Trophoblast cell (in vitro differentiated cells and primary cell): ENCODE results near the gene CDK2.

Experiments
- DNase-seq, 2 donors: peaks; one replicate each; pipeline ENCODE4 v3.0.0-alpha.2; 2016
- H2AFZ ChIP-seq: 2 replicates; pipeline ENCODE4 v1.6.1; 2013; ENCODE audit warnings: low read length, moderate library complexity, mild to moderate bottlenecking; ENCODE audit not compliant: insufficient read depth, poor library complexity
- H2AK5ac ChIP-seq: 2 replicates; pipeline ENCODE4 v1.6.1; 2013; ENCODE audit warnings: mild to moderate bottlenecking, low read length
- H2BK120ac ChIP-seq: 2 replicates; pipeline ENCODE4 v1.6.1; 2013; ENCODE audit warnings: low read length, mild to moderate bottlenecking, moderate library complexity; ENCODE audit not compliant: insufficient read depth, poor library complexity
- H2BK12ac ChIP-seq: 2 replicates; pipeline ENCODE4 v1.6.1; 2013; ENCODE audit warnings: mild to moderate bottlenecking, low read length, moderate library complexity
- H2BK5ac ChIP-seq: 2 replicates; pipeline ENCODE4 v1.6.1; 2013; ENCODE audit warnings: low read length, low read depth, moderate library complexity, mild to moderate bottlenecking; ENCODE audit not compliant: poor library complexity
- H3K14ac ChIP-seq: 2 replicates; pipeline ENCODE4 v1.6.1; 2013; ENCODE audit warnings: mild to moderate bottlenecking, low read length
- H3K18ac ChIP-seq: 2 replicates; pipeline ENCODE4 v1.6.1; 2013; ENCODE audit warnings: mild to moderate bottlenecking, low read length
- H3K23ac ChIP-seq: 2 replicates; pipeline ENCODE4 v1.6.1; 2013; ENCODE audit warnings: low read length
- H3K27ac ChIP-seq: 2 replicates; pipeline ENCODE4 v1.5.1; 2013; ENCODE audit warnings: low read depth, mild to moderate bottlenecking, inconsistent platforms, low read length, moderate library complexity
- H3K27me3 ChIP-seq: 2 replicates; pipeline ENCODE4 v1.6.1; 2013; ENCODE audit warnings: inconsistent platforms, mild to moderate bottlenecking, low read length, moderate library complexity; ENCODE audit not compliant: insufficient read depth
- H3K36me3 ChIP-seq, 2 experiments: 1 replicate in 1 of 2; 2 replicates in 1 of 2; pipeline ENCODE4 v1.6.1; 2013; ENCODE audit warnings: low read length in 2 of 2, mild to moderate bottlenecking in 2 of 2, moderate library complexity in 1 of 2; ENCODE audit not compliant: insufficient read depth in 2 of 2, control insufficient read depth in 1 of 2
- H3K4ac ChIP-seq: 2 replicates; pipeline ENCODE4 v1.6.1; 2013; ENCODE audit warnings: low read depth, mild to moderate bottlenecking, low read length, moderate library complexity
- H3K4me1 ChIP-seq, 2 experiments: 1 replicate in 1 of 2; 2 replicates in 1 of 2; pipeline ENCODE4 v1.6.1; 2013; ENCODE audit warnings: low read length in 2 of 2, mild to moderate bottlenecking in 2 of 2, moderate library complexity in 1 of 2; ENCODE audit not compliant: insufficient read depth in 2 of 2, control insufficient read depth in 1 of 2
- H3K4me2 ChIP-seq: 2 replicates; pipeline ENCODE4 v1.6.1; 2013; ENCODE audit warnings: inconsistent platforms, mild to moderate bottlenecking, low read length, moderate library complexity
- H3K4me3 ChIP-seq: 2 replicates; pipeline ENCODE4 v1.5.1; 2013; ENCODE audit warnings: mild to moderate bottlenecking, low read depth, low read length, inconsistent platforms
- H3K79me1 ChIP-seq: one replicate; pipeline ENCODE4 v1.6.1; 2013; ENCODE audit warnings: low read length
- H3K79me2 ChIP-seq: 2 replicates; pipeline ENCODE4 v1.6.1; 2013; ENCODE audit warnings: low read length, mild to moderate bottlenecking; ENCODE audit not compliant: control insufficient read depth, insufficient read depth, poor library complexity
- H3K9ac ChIP-seq: 2 replicates; pipeline ENCODE4 v1.6.1; 2013; ENCODE audit warnings: mild to moderate bottlenecking, low read length
- H3K9me3 ChIP-seq: 2 replicates; pipeline ENCODE4 v1.6.1; 2013; ENCODE audit warnings: low read depth, mild to moderate bottlenecking, control low read depth, inconsistent platforms, low read length; ENCODE audit not compliant: insufficient read depth
- H4K12ac ChIP-seq: 2 replicates; pipeline ENCODE4 v1.6.1; 2013; ENCODE audit warnings: low read depth, mild to moderate bottlenecking, low read length, moderate library complexity
- H4K8ac ChIP-seq: 2 replicates; pipeline ENCODE4 v1.6.1; 2013; ENCODE audit warnings: low read depth, mild to moderate bottlenecking, low read length, moderate library complexity
- H4K91ac ChIP-seq: one replicate; pipeline ENCODE4 v1.6.1; 2013; ENCODE audit warnings: low read depth, mild to moderate bottlenecking, low read length, moderate library complexity
- WGBS: extraction: QIAGEN DNeasy Blood & Tissue Kit; methylation state at CpG from one replicate; pipeline ENCODE4 v1.1.7; 2013; ENCODE audit warnings: missing lambda C conversion rate; ENCODE audit not compliant: insufficient read length, insufficient coverage; ENCODE audit errors: extremely low coverage; 5-methylcytosine and 5-hydroxymethylcytosine counted together

The CDK2 gene

GRCh38 chr12:55965240-55965639 lies 1.4 kb upstream of the CDK2 start:
- Histone ChIP-seq H4K12ac (no peak overlapping the region), H3K4me1 (peaks cover 9 to 18% of the 10 kb centered on the region in 2 experiments), H3K9ac (no peak overlapping the region), H3K27ac (no peak overlapping the region), H2BK120ac (no peak overlapping the region), H2BK12ac (peak overlapping the region; percentile 43), H4K8ac (no peak overlapping the region), H4K91ac (peak overlapping the region; percentile 66), H3K79me2 (peaks cover 18% of the 10 kb centered on the region), H3K14ac (no peak overlapping the region), H2BK5ac (no peak overlapping the region), H3K4ac (no peak overlapping the region), H3K27me3 (no peaks in the 10 kb centered on the region), H3K4me2 (no peak overlapping the region), H3K79me1 (peaks cover 17% of the 10 kb centered on the region), H3K4me3 (no peak overlapping the region), H3K18ac (no peak overlapping the region), H2AK5ac (peak overlapping the region; percentile 22), H3K36me3 (peaks cover 5 to 10% of the 10 kb centered on the region in 2 experiments), H3K23ac (no peak overlapping the region), H3K9me3 (no peaks in the 10 kb centered on the region), H2AFZ (no peak overlapping the region)
- no peak for DNase-seq
- no CpG with 5 or more reads among the region's 5 CpGs for WGBS

DNA sequence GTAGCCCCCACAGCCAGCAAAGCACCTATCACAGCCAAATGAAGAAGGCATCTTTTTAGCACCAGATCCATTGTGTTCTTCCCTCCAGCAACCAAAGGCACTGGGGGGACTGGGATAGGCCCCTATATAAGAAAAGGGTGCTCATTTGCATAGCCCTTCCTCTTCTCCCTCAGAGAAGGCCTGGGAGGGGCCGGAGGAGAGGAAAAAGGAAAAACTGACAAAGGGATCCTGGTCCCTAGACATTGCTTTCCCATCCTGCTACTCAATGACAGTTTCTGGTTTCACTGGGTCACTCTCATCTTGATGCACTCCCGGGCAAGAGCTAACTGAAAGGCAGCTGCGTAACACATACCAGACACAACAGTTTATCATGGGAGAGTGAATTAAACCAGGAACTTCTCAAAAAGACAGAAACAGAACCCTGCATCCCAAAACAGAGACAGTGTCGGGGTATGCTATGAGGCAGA lies 656 bp upstream of the CDK2 start, which contains the start of gene PMEL:
TSS of gene PMEL (minus strand) at position 102 of the 467 bp plus-strand sequence. CDS start at position 71, 31 bp downstream.
- Histone ChIP-seq H3K4me2 (peak within 1 kb of the TSS; percentile 89), H2BK120ac (peak within 1 kb of the TSS; percentile 76), H3K4me3 (peak within 1 kb of the TSS; percentile 89), H3K9me3 (no peaks in the 10 kb centered on the region), H4K12ac (peak within 1 kb of the TSS; percentile 47), H3K79me1 (peaks cover 17% of the 10 kb centered on the region), H2BK12ac (peak within 1 kb of the TSS; percentile 43), H3K36me3 (peaks cover 11 to 16% of the 10 kb centered on the region in 2 experiments), H3K79me2 (peaks cover 18% of the 10 kb centered on the region), H2BK5ac (peak within 1 kb of the TSS; percentile 90), H4K8ac (peak within 1 kb of the TSS; percentile 76), H3K18ac (peak within 1 kb of the TSS; percentile 83), H3K4ac (peak within 1 kb of the TSS; percentile 93), H2AK5ac (peak within 1 kb of the TSS; percentile 73), H3K14ac (peak within 1 kb of the TSS; percentile 82), H3K4me1 (peaks cover 13 to 22% of the 10 kb centered on the region in 2 experiments), H3K27ac (peak within 1 kb of the TSS; percentile 88), H2AFZ (peak within 1 kb of the TSS; percentile 82), H3K27me3 (no peaks in the 10 kb centered on the region), H3K23ac (no peak within 1 kb of the TSS), H4K91ac (peak within 1 kb of the TSS; percentile 92), H3K9ac (peak within 1 kb of the TSS; percentile 87)
- WGBS: no CpG with 5 or more reads among the region's 4 CpGs
- DNase-seq: no peak

DNA sequence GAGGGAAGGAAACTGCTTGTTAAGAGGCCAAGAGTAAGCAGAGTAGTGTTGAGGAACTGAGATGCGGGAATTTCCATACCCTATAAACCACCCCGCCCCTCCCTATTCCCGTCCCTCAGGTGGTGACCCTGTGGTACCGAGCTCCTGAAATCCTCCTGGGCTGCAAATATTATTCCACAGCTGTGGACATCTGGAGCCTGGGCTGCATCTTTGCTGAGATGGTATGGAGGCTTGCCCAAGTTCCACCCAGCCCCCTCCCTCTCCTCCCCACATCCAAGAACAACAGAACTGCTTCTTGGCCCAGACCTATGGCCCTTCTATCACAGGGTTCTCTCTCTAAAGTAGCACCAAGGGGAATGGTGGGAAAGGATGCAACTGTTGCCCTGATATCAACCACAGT lies 2.7 kb downstream of the CDK2 start:
- no peak overlapping the region for H2AFZ ChIP-seq
- no CpG with 5 or more reads among the region's 4 CpGs for WGBS
- no peak overlapping the region for H3K9ac ChIP-seq
- H2BK12ac ChIP-seq: no peak overlapping the region
- no peak for DNase-seq
- H2BK5ac ChIP-seq: no peak overlapping the region
- no peaks in the 10 kb centered on the region for H3K27me3 ChIP-seq
- H2AK5ac ChIP-seq: no peak overlapping the region
- no peak overlapping the region for H4K12ac ChIP-seq
- no peak overlapping the region for H3K4me3 ChIP-seq
- peaks cover 23% of the 10 kb centered on the region for H3K79me2 ChIP-seq
- H3K23ac ChIP-seq: no peak overlapping the region
- no peak overlapping the region for H3K14ac ChIP-seq
- H3K9me3 ChIP-seq: no peaks in the 10 kb centered on the region
- no peak overlapping the region for H4K8ac ChIP-seq
- no peak overlapping the region for H3K4me2 ChIP-seq
- H3K36me3 ChIP-seq: peaks cover 17 to 26% of the 10 kb centered on the region in 2 experiments
- no peak overlapping the region for H3K4ac ChIP-seq
- peak overlapping the region; percentile 35 for H3K18ac ChIP-seq
- peaks cover 23 to 35% of the 10 kb centered on the region in 2 experiments for H3K4me1 ChIP-seq
- H3K27ac ChIP-seq: no peak overlapping the region
- H3K79me1 ChIP-seq: peaks cover 24% of the 10 kb centered on the region
- H2BK120ac ChIP-seq: no peak overlapping the region
- no peak overlapping the region for H4K91ac ChIP-seq

DNA sequence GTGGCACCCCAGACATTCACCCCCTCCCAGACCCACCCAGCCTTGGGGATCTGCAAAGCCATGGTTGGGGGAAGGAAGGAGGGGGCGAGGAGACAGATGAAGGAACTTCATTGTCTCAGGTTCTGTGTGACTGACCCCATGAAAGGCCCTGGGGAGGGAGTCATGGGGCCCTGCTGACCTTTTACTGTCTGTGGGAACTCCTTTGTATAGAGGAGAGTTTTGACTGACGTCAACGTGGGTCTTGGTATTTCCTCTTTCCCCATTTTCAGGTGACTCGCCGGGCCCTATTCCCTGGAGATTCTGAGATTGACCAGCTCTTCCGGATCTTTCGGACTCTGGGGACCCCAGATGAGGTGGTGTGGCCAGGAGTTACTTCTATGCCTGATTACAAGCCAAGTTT lies 4.1 kb downstream of the CDK2 start:
- no peaks in the 10 kb centered on the region for H3K27me3 ChIP-seq
- H3K4ac ChIP-seq: no peak overlapping the region
- no peak overlapping the region for H3K18ac ChIP-seq
- H3K9ac ChIP-seq: no peak overlapping the region
- H3K4me1 ChIP-seq: peaks cover 21 to 31% of the 10 kb centered on the region in 2 experiments
- no peak overlapping the region for H2AK5ac ChIP-seq
- no peak overlapping the region for H3K4me2 ChIP-seq
- WGBS: no CpG with 5 or more reads among the region's 7 CpGs
- H3K4me3 ChIP-seq: no peak overlapping the region
- DNase-seq: no peak
- H3K14ac ChIP-seq: no peak overlapping the region
- no peak overlapping the region for H2AFZ ChIP-seq
- H3K79me1 ChIP-seq: peaks cover 24% of the 10 kb centered on the region
- no peak overlapping the region for H2BK120ac ChIP-seq
- H2BK12ac ChIP-seq: no peak overlapping the region
- H2BK5ac ChIP-seq: no peak overlapping the region
- H3K36me3 ChIP-seq: peaks cover 17 to 26% of the 10 kb centered on the region in 2 experiments
- H3K23ac ChIP-seq: no peak overlapping the region
- H4K12ac ChIP-seq: no peak overlapping the region
- no peak overlapping the region for H4K8ac ChIP-seq
- H3K79me2 ChIP-seq: peaks cover 28% of the 10 kb centered on the region
- H4K91ac ChIP-seq: peak overlapping the region; percentile 20
- no peaks in the 10 kb centered on the region for H3K9me3 ChIP-seq
- peak overlapping the region; percentile 66 for H3K27ac ChIP-seq
